Neural cell (in vitro differentiated cells): ENCODE measurements around the gene LONRF2. TPM values are rescaled to one million over a fixed set of nuclear protein-coding genes. Genes with fewer than 3 reads are reported as not detected.

Experiments used
- H2AFZ ChIP-seq: fragments of 200-600, 300-800 bp; sonication (generic), shearing (Covaris generic); 2 replicates; pipeline ENCODE4 v1.6.0; 2014; ENCODE audit warnings: low read depth, mild to moderate bottlenecking, antibody characterized with exemption, low read length, moderate library complexity
- H3F3A ChIP-seq: fragments of 200-600 bp; shearing (Covaris generic); 2 replicates; pipeline ENCODE4 v1.6.1; 2016; ENCODE audit warnings: mild to moderate bottlenecking, moderate library complexity, mixed read lengths, antibody characterized with exemption, low read length; ENCODE audit not compliant: insufficient read depth, poor library complexity, severe bottlenecking
- H3K27ac ChIP-seq: fragments of 200-600, 300-800 bp; sonication (generic), shearing (Covaris generic); 2 replicates; pipeline ENCODE4 v1.5.1; 2014; ENCODE audit warnings: mild to moderate bottlenecking, low read length, moderate library complexity
- H3K27me3 ChIP-seq: fragments of 300-800, 200-600 bp; sonication (generic), shearing (Covaris generic); 2 replicates; pipeline ENCODE4 v1.6.0; 2014; ENCODE audit warnings: mild to moderate bottlenecking, low read depth, low read length, moderate library complexity; ENCODE audit not compliant: insufficient read depth
- H3K36me3 ChIP-seq: fragments of 300-800, 200-600 bp; sonication (generic), shearing (Covaris generic); 2 replicates; pipeline ENCODE4 v1.5.1; 2014; ENCODE audit warnings: mild to moderate bottlenecking, antibody characterized with exemption, low read length, moderate library complexity; ENCODE audit not compliant: insufficient read depth
- H3K4me2 ChIP-seq: fragments of 300-800, 200-600 bp; sonication (generic), shearing (Covaris generic); 2 replicates; pipeline ENCODE4 v1.6.0; 2014; ENCODE audit warnings: mild to moderate bottlenecking, low read length
- H3K4me3 ChIP-seq: fragments of 300-800, 200-600 bp; sonication (generic), shearing (Covaris generic); 2 replicates; pipeline ENCODE4 v1.5.1; 2014; ENCODE audit warnings: mild to moderate bottlenecking, low read length, moderate library complexity
- H3K79me2 ChIP-seq: fragments of 200-600 bp; shearing (Covaris generic); replicated peaks from 2 replicates; pipeline ENCODE4 v1.6.0; 2014; ENCODE audit warnings: mild to moderate bottlenecking, low read length, moderate library complexity; ENCODE audit not compliant: insufficient read depth
- H3K9ac ChIP-seq: fragments of 300-800, 200-600 bp; sonication (generic), shearing (Covaris generic); 2 replicates; pipeline ENCODE4 v1.6.1; 2016; ENCODE audit warnings: mild to moderate bottlenecking, low read length, mixed read lengths
- H3K9me2 ChIP-seq: fragments of 200-600 bp; shearing (Covaris generic); 2 replicates; pipeline ENCODE4 v1.6.1; 2016; ENCODE audit warnings: mild to moderate bottlenecking, low read length, mixed read lengths; ENCODE audit not compliant: insufficient read depth
- H3K9me3 ChIP-seq: fragments of 200-600, 300-800 bp; sonication (generic), shearing (Covaris generic); 2 replicates; pipeline ENCODE4 v1.6.1; 2016; ENCODE audit warnings: mild to moderate bottlenecking, mixed run types, low read length, moderate library complexity, mixed read lengths
- H4K20me1 ChIP-seq: fragments of 200-600 bp; shearing (Covaris generic); 2 replicates; pipeline ENCODE4 v1.6.1; 2016; ENCODE audit warnings: mild to moderate bottlenecking, mixed run types; ENCODE audit not compliant: insufficient read depth
- EP300 ChIP-seq: fragments of 450-650 bp; conservative IDR thresholded peaks from 2 replicates; pipeline ENCODE4 v1.6.1; 2014; ENCODE audit warnings: antibody characterized with exemption, mild to moderate bottlenecking, moderate library complexity; ENCODE audit not compliant: poor library complexity, severe bottlenecking
- EZH2 ChIP-seq: fragments of 200-600, 300-800 bp; shearing (Covaris generic), sonication (generic); IDR thresholded peaks from 2 replicates; pipeline ENCODE4 v1.6.1; 2014; ENCODE audit warnings: antibody characterized with exemption, low read length, borderline replicate concordance, mild to moderate bottlenecking; ENCODE audit not compliant: insufficient read depth, poor library complexity, severe bottlenecking
- MXI1 ChIP-seq: fragments of 450-650 bp; conservative IDR thresholded peaks from 2 replicates; pipeline ENCODE4 v1.6.1; 2014; ENCODE audit warnings: antibody characterized with exemption, mild to moderate bottlenecking; ENCODE audit not compliant: poor library complexity, severe bottlenecking
- POLR2AphosphoS5 ChIP-seq: IDR thresholded peaks from 2 replicates; pipeline ENCODE4 v1.6.1; 2012
- RAD21 ChIP-seq: fragments of 450-650 bp; conservative IDR thresholded peaks from 2 replicates; pipeline ENCODE4 v1.6.1; 2014; ENCODE audit warnings: antibody characterized with exemption, mild to moderate bottlenecking, moderate library complexity
- REST ChIP-seq: IDR thresholded peaks from 2 replicates; pipeline ENCODE4 v1.6.1; 2012; ENCODE audit warnings: borderline replicate concordance
- SMC3 ChIP-seq: fragments of 450-650 bp; conservative IDR thresholded peaks from 2 replicates; pipeline ENCODE4 v1.6.1; 2014; ENCODE audit warnings: antibody characterized with exemption, mild to moderate bottlenecking, moderate library complexity; ENCODE audit not compliant: poor library complexity
- TAF1 ChIP-seq: IDR thresholded peaks from 2 replicates; pipeline ENCODE4 v1.6.1; 2012; ENCODE audit warnings: low read depth
- polyA plus RNA-seq: library from polyadenylated mRNA; depleted of rRNA; stranded (reverse); fragments of >200 nt; gene quantifications from 2 replicates; pipeline ENCODE4 v1.2.3, GENCODE V29; 2014
- TF ChIP-seq, protein P1 (sequence below): fragments of 450-650 bp; IDR thresholded peaks from 2 replicates; pipeline ENCODE4 v1.5.1; 2014; ENCODE audit warnings: antibody characterized with exemption, mild to moderate bottlenecking, moderate library complexity; ENCODE audit not compliant: poor library complexity, severe bottlenecking

The LONRF2 gene
- polyA plus RNA-seq, 1 donor from 2014 or later, result 20.7 TPM

- H3K4me2 ChIP-seq, result no peak overlapping the region
- TF ChIP-seq REST (no peak), POLR2AphosphoS5 (no peak), MXI1 (no peak), EZH2 (no peak), RAD21 (no peak), TAF1 (no peak), SMC3 (no peak)
- TF ChIP-seq, protein P1, sequence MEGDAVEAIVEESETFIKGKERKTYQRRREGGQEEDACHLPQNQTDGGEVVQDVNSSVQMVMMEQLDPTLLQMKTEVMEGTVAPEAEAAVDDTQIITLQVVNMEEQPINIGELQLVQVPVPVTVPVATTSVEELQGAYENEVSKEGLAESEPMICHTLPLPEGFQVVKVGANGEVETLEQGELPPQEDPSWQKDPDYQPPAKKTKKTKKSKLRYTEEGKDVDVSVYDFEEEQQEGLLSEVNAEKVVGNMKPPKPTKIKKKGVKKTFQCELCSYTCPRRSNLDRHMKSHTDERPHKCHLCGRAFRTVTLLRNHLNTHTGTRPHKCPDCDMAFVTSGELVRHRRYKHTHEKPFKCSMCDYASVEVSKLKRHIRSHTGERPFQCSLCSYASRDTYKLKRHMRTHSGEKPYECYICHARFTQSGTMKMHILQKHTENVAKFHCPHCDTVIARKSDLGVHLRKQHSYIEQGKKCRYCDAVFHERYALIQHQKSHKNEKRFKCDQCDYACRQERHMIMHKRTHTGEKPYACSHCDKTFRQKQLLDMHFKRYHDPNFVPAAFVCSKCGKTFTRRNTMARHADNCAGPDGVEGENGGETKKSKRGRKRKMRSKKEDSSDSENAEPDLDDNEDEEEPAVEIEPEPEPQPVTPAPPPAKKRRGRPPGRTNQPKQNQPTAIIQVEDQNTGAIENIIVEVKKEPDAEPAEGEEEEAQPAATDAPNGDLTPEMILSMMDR, result peak; percentile 20
- H4K20me1 ChIP-seq, result no peaks in the 10 kb centered on the region
- no peaks in the 10 kb centered on the region for H3K79me2 ChIP-seq
- no peaks in the 10 kb centered on the region for H3F3A ChIP-seq
- no peak overlapping the region for H3K9ac ChIP-seq
- H3K9me3 ChIP-seq, result no peaks in the 10 kb centered on the region
- no peaks in the 10 kb centered on the region for H3K9me2 ChIP-seq
- H3K4me3 ChIP-seq, result no peak overlapping the region
- no peak overlapping the region for H3K27ac ChIP-seq
- H3K36me3 ChIP-seq, result no peaks in the 10 kb centered on the region
- no peaks in the 10 kb centered on the region for H3K27me3 ChIP-seq
- H2AFZ ChIP-seq, result no peak overlapping the region
These were observed 93.3 kb downstream of the LONRF2 start for GRCh38 chr2:100228967-100229366.

GRCh38 chr2:100228415-100228814 lies 93.9 kb downstream of the LONRF2 start:
- H3K9ac ChIP-seq, result no peak overlapping the region
- no peak overlapping the region for H3K4me2 ChIP-seq
- no peak overlapping the region for H3K4me3 ChIP-seq
- no peaks in the 10 kb centered on the region for H3F3A ChIP-seq
- H4K20me1 ChIP-seq, result no peaks in the 10 kb centered on the region
- no peaks in the 10 kb centered on the region for H3K9me2 ChIP-seq
- no peak overlapping the region for H2AFZ ChIP-seq
- TF ChIP-seq RAD21 (no peak), MXI1 (no peak), EZH2 (no peak), TAF1 (no peak)
- no peaks in the 10 kb centered on the region for H3K27me3 ChIP-seq
- H3K79me2 ChIP-seq, result no peaks in the 10 kb centered on the region
- H3K36me3 ChIP-seq, result no peaks in the 10 kb centered on the region
- no peaks in the 10 kb centered on the region for H3K9me3 ChIP-seq
- no peak overlapping the region for H3K27ac ChIP-seq

DNA sequence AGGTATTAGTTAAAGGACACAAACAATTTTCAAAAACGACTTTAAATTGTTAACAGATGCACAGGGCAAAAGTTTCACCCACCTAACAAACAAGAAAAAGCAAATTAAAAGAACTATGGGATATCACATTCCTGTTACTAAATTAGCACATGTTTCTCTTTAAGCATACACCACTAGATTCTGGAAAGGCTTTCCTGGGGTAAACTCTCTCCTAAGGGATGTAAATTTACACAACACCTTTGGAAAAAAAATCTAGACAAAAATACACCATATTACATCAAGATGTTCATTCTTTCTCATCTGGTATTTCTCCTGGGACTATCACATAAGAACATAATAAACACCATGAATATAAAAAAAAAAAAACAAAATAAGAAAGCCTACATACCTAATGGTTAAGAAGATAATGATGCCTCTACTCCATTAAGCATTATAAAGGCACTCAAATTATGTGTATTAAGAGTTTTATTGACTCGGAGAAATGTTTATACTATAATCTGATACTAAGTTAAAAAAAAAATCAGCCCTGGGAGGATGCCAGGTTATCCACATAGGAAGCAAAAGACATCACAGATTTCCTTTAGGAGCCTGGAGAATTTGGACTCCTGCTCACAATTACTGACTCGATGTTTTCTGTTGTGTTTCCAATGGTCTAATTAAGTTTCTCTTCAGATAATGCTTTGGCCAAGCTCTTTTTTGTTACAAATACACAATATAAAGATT lies 97.2 kb downstream of the LONRF2 start:
- no peak overlapping the region for H3K4me2 ChIP-seq
- no peak overlapping the region for H3K4me3 ChIP-seq
- no peaks in the 10 kb centered on the region for H3F3A ChIP-seq
- no peaks in the 10 kb centered on the region for H3K9me2 ChIP-seq
- H3K27me3 ChIP-seq, result no peaks in the 10 kb centered on the region
- H3K36me3 ChIP-seq, result no peaks in the 10 kb centered on the region
- no peak overlapping the region for H3K27ac ChIP-seq
- no peaks in the 10 kb centered on the region for H3K79me2 ChIP-seq
- H4K20me1 ChIP-seq, result no peaks in the 10 kb centered on the region
- no peaks in the 10 kb centered on the region for H3K9me3 ChIP-seq
- H3K9ac ChIP-seq, result no peak overlapping the region
- TF ChIP-seq REST (no peak), EZH2 (no peak), TAF1 (no peak), RAD21 (no peak), SMC3 (no peak), POLR2AphosphoS5 (no peak), MXI1 (no peak), EP300 (no peak)
- TF ChIP-seq, protein P1, result no peak
- H2AFZ ChIP-seq, result no peak overlapping the region
